ENCODE data around the gene PKD1.

DNA sequence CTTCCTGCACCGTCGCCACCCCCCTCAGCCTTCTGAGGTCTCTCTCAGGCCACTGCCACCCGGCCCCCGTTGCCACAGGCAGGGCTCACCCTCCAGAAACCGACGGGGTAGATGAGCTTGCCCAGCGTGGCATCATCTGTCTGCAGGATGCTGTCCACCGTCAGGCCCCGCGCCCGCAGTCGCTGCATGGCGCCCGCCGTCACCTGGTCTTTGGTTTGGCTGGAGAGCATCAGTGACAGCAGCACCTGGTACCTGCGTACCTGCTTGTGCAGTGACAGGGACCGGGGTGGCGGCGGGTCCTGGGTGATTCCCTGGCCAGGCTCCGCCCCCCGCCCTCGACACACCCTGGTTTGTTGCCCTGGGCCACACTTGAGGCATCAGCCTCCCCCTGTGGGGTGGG is 91.2 kb downstream of the PKD1 start:
- no peak for TF ChIP-seq CTCF (conservative IDR thresholded peaks at IDR 0.05)
- no peak for TF ChIP-seq EZH2 (IDR thresholded peaks at IDR 0.05; ENCODE audit: low read depth)
